HCT116 (cell line): ENCODE data around the gene RNF31. TPM values are rescaled to one million over a fixed set of nuclear protein-coding genes. Genes with fewer than 3 reads are reported as not detected.

Source experiments
- ATAC-seq: fragments of 200-7000 bp; cut with Tn5 transposase; 2 replicates; pipeline ENCODE4 v1.9.1; 2020; ENCODE audit warnings: mild to moderate bottlenecking, moderate library complexity
- BruUV-seq: library from RNA; stranded (reverse); fragments of 400-500 nt; replicated peaks from 2 replicates; lab custom pipeline; 2021; lab: Mats Ljungman, UMichigan
- CTCF ChIA-PET: fragments of 300-600 bp; sonication (Branson Sonifier 250); formaldehyde crosslinking; loops from one replicate; lab custom pipeline; 2021; ENCODE audit warnings: antibody characterized with exemption; lab: Charles Lee
- POLR2A ChIA-PET: fragments of 300-600, 350-600 bp; sonication (Branson Sonifier 250); formaldehyde crosslinking; loops from one replicate; lab custom pipeline; 2021; ENCODE audit warnings: antibody characterized with exemption; lab: Charles Lee
- RAD21 ChIA-PET, 2 experiments: fragments of 300-600 bp; sonication (Branson Sonifier 250); formaldehyde crosslinking; loops; one replicate each; lab custom pipeline; 2023; ENCODE audit warnings: low total read pairs in 2 of 2; ENCODE audit not compliant: uncharacterized antibody in 2 of 2, unreplicated experiment in 2 of 2, low non-redundant PET in 1 of 2; lab: Charles Lee
- DNase-seq: peaks from one replicate; pipeline ENCODE4 v3.0.0-alpha.2; 2010; ENCODE audit warnings: low read depth, low spot score
- H2AFZ ChIP-seq: fragments of 200-600 bp; shearing (Covaris generic), sonication (generic); 2 replicates; pipeline ENCODE4 v1.6.1; 2017; ENCODE audit warnings: low read depth, mixed run types, mixed read lengths, antibody characterized with exemption, low read length; ENCODE audit not compliant: poor library complexity, severe bottlenecking
- H3K27ac ChIP-seq: 2 replicates; pipeline ENCODE4 v1.5.1; 2012; ENCODE audit warnings: low read depth, low read length
- H3K27me3 ChIP-seq: fragments of 200-600 bp; sonication (generic); 2 replicates; pipeline ENCODE4 v1.6.1; 2016; ENCODE audit warnings: mixed run types, low read length, mixed read lengths; ENCODE audit not compliant: insufficient read depth
- H3K36me3 ChIP-seq, 2 experiments: fragments of 200-500 bp in 1 of 2; fragments of 200-600 bp in 1 of 2; sonication (Bioruptor generic) in 1 of 2; sonication (generic) in 1 of 2; 2 replicates each; pipeline versions ENCODE4 v1.5.1 to v1.6.1; 2014 to 2016; ENCODE audit warnings: low read length in 2 of 2, inconsistent platforms in 1 of 2, mixed read lengths in 1 of 2, mixed run types in 1 of 2; ENCODE audit not compliant: insufficient read depth in 2 of 2, control insufficient read depth in 1 of 2
- H3K4me1 ChIP-seq, 2 experiments: fragments of 200-600 bp in 1 of 2; sonication (generic) in 1 of 2; 2 replicates each; pipeline versions ENCODE4 v1.5.1 to v1.6.1; 2012 to 2017; ENCODE audit warnings: low read length in 2 of 2, inconsistent platforms in 1 of 2, mild to moderate bottlenecking in 1 of 2, mixed read lengths in 1 of 2, mixed run types in 1 of 2, moderate library complexity in 1 of 2; ENCODE audit not compliant: insufficient read depth in 2 of 2, control insufficient read depth in 1 of 2
- H3K4me2 ChIP-seq: fragments of 200-600 bp; sonication (generic); 2 replicates; pipeline ENCODE4 v1.6.1; 2017; ENCODE audit warnings: mixed run types, low read length, mixed read lengths
- H3K4me3 ChIP-seq, 2 experiments: fragments of 200-600 bp in 1 of 2; sonication (generic) in 1 of 2; replicated peaks in 1 of 2; 2 replicates each; pipeline ENCODE4 v1.5.1; 2011 to 2016; ENCODE audit warnings: low read length in 2 of 2, control low read depth in 1 of 2, low read depth in 1 of 2, mild to moderate bottlenecking in 1 of 2, mixed read lengths in 1 of 2, mixed run types in 1 of 2
- H3K79me2 ChIP-seq: fragments of 200-600 bp; sonication (generic); 2 replicates; pipeline ENCODE4 v1.6.1; 2017; ENCODE audit warnings: mild to moderate bottlenecking, mixed run types, low read length, moderate library complexity, mixed read lengths; ENCODE audit not compliant: insufficient read depth
- H3K9ac ChIP-seq: fragments of 200-600 bp; sonication (generic); 2 replicates; pipeline ENCODE4 v1.6.1; 2016; ENCODE audit warnings: low read length, mixed read lengths
- H3K9me2 ChIP-seq: fragments of 200-600 bp; sonication (generic), shearing (Covaris generic); 2 replicates; pipeline ENCODE4 v1.6.1; 2017; ENCODE audit warnings: mixed run types, mild to moderate bottlenecking, moderate library complexity; ENCODE audit not compliant: insufficient read depth
- H3K9me3 ChIP-seq, 2 experiments: fragments of 200-500 bp in 1 of 2; fragments of 200-600 bp in 1 of 2; sonication (Bioruptor generic) in 1 of 2; sonication (generic) in 1 of 2; 2 replicates each; pipeline ENCODE4 v1.6.1; 2014 to 2017; ENCODE audit warnings: low read length in 2 of 2, mixed read lengths in 2 of 2, inconsistent platforms in 1 of 2, low read depth in 1 of 2, mild to moderate bottlenecking in 1 of 2, mixed run types in 1 of 2, moderate library complexity in 1 of 2; ENCODE audit not compliant: control insufficient read depth in 1 of 2, insufficient read depth in 1 of 2
- H4K20me1 ChIP-seq: fragments of 200-600 bp; sonication (generic), shearing (Covaris generic); 2 replicates; pipeline ENCODE4 v1.6.1; 2017; ENCODE audit warnings: mixed run types, mild to moderate bottlenecking, moderate library complexity; ENCODE audit not compliant: insufficient read depth
- ATF3 ChIP-seq: IDR thresholded peaks from 2 replicates; pipeline ENCODE4 v1.6.1; 2012
- CBX3 ChIP-seq: IDR thresholded peaks from 2 replicates; pipeline ENCODE4 v1.6.1; 2012; ENCODE audit warnings: low read depth
- ELF1 ChIP-seq: IDR thresholded peaks from 2 replicates; pipeline ENCODE4 v1.6.1; 2012; ENCODE audit warnings: low read depth, borderline replicate concordance
- EZH2 ChIP-seq: fragments of 200-600 bp; sonication (generic); IDR thresholded peaks from 2 replicates; pipeline ENCODE4 v1.6.1; 2017; ENCODE audit warnings: antibody characterized with exemption, mixed run types
- JUND ChIP-seq: IDR thresholded peaks from 2 replicates; pipeline ENCODE4 v1.6.1; 2012
- MAX ChIP-seq: IDR thresholded peaks from 2 replicates; pipeline ENCODE4 v1.6.1; 2012
- POLR2A ChIP-seq: IDR thresholded peaks from 2 replicates; pipeline ENCODE4 v1.7.0; 2011; ENCODE audit warnings: borderline replicate concordance; ENCODE audit not compliant: insufficient read depth, insufficient read length; ENCODE audit errors: extremely low read depth
- SIN3A ChIP-seq: IDR thresholded peaks from 2 replicates; pipeline ENCODE4 v1.6.1; 2012; ENCODE audit warnings: low read depth
- SP1 ChIP-seq: IDR thresholded peaks from 2 replicates; pipeline ENCODE4 v1.6.1; 2012; ENCODE audit warnings: low read depth
- SRF ChIP-seq: IDR thresholded peaks from 2 replicates; pipeline ENCODE4 v1.6.1; 2012; ENCODE audit warnings: low read depth
- YY1 ChIP-seq: IDR thresholded peaks from 2 replicates; pipeline ENCODE4 v1.6.1; 2011; ENCODE audit warnings: low read length, low read depth, moderate library complexity, mild to moderate bottlenecking; ENCODE audit not compliant: insufficient replicate concordance; ENCODE audit errors: extremely low read depth
- ZBTB33 ChIP-seq: IDR thresholded peaks from 2 replicates; pipeline ENCODE4 v1.6.1; 2011; ENCODE audit warnings: mild to moderate bottlenecking, low read length, moderate library complexity; ENCODE audit not compliant: insufficient replicate concordance; ENCODE audit errors: extremely low read depth
- ZFX ChIP-seq: fragments of 450-650 bp; IDR thresholded peaks from 2 replicates; pipeline ENCODE4 v1.6.1; 2017
- ZNF274 ChIP-seq: fragments of 200-500 bp; sonication (Bioruptor generic); IDR thresholded peaks from 2 replicates; pipeline ENCODE4 v1.6.1; 2014; ENCODE audit warnings: mild to moderate bottlenecking, low read depth, low read length, inconsistent platforms
- intact Hi-C: fragments of 100-400 bp; cut with micrococcal nuclease; formaldehyde crosslinking; loops from 2 replicates; pipeline ENCODE4 v1.10.0; 2022
- total RNA-seq: library from RNA; stranded (reverse); gene quantifications from one replicate; pipeline ENCODE4 v1.2.1, GENCODE V29; 2021; ENCODE audit not compliant: unreplicated experiment

The RNF31 gene
- total RNA-seq, 1 experiment from 2014 or later = 78.0 TPM

- peaks cover 20 to 40% of the 10 kb centered on the region in 2 experiments for H3K4me1 ChIP-seq
- no peak for DNase-seq
Observed at GRCh38 chr14:24136684-24137528, 10.4 kb upstream of the RNF31 start.

More at GRCh38 chr14:24136684-24137528, 10.4 kb upstream of the RNF31 start:
- peak overlapping the region; percentile 89 for H3K9ac ChIP-seq
- H3K9me2 ChIP-seq = no peaks in the 10 kb centered on the region
- peaks cover 41% of the 10 kb centered on the region for H3K79me2 ChIP-seq
- no peaks in the 10 kb centered on the region for H3K27me3 ChIP-seq
- TF ChIP-seq YY1 (no peak), JUND (no peak), ZNF274 (no peak), ELF1 (no peak), EZH2 (no peak), ZFX (no peak), SIN3A (no peak), MAX (no peak), SP1 (no peak), POLR2A (no peak), ZBTB33 (no peak), SRF (no peak), CBX3 (no peak), ATF3 (no peak)
- RAD21 ChIA-PET = interaction anchor here in 1 of 2 experiments (1.2 to 1.5 kb wide), 2 partner anchors 10 to 23 kb away, joined by 4 to 5 read pairs; partner anchors contain the start of genes DCAF11 and NRL
- peak overlapping the region; percentile 85 for H3K4me2 ChIP-seq
- intact Hi-C loops = no loop called here
- CTCF ChIA-PET = interaction anchor here (0.7 to 1.4 kb wide), 6 partner anchors 10 to 79 kb away, joined by 3 to 7 read pairs (median 4); partner anchors contain the start of gene IRF9
- H3K4me3 ChIP-seq = peak overlapping the region; percentile 71 to 94
- H3K36me3 ChIP-seq = peaks cover 16 to 21% of the 10 kb centered on the region in 2 experiments
- POLR2A ChIA-PET = interaction anchor here (0.7 to 2.2 kb wide), 6 partner anchors 10 to 43 kb away, joined by 3 to 24 read pairs (median 6); partner anchors contain the start of genes DCAF11, NRL, PCK2 and PSME2
- H2AFZ ChIP-seq = no peak overlapping the region
- no peaks in the 10 kb centered on the region for H4K20me1 ChIP-seq
- ATAC-seq = no peak
- BruUV-seq = no TSS peak
- H3K9me3 ChIP-seq = no peaks in the 10 kb centered on the region
- H3K27ac ChIP-seq = peak overlapping the region; percentile 96
